Measurements from ENCODE around the gene ARHGAP44. TPM values are rescaled to one million over a fixed set of nuclear protein-coding genes. Genes with fewer than 3 reads are reported as not detected.

The ARHGAP44 gene
- total and polyA plus RNA-seq, 2 of the 4 experiments (the other 2 are of a cell fraction) = 0.54 to 1.0 TPM

DNA sequence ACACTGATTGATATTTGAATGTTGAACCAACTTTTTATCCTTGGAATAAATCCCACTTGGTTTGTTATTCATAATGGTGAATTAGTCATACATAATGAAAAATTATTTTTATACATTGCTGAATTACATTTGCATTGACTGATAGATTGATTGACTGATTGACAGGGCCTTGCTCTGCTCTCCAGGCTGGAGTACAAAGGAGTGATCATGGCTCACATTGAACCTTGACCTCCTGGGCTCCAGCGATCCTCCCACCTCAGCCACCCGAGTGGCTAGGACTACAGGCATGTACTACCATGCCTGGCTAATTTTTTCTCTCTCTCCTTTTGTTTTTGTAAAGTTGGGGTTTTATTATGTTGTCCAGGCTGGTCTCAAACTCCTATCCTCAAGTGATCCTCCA, 97.8 kb downstream of the ARHGAP44 start:
- H4K91ac ChIP-seq (ENCODE audit: insufficient read depth, low read depth, low read length) = no peak overlapping the region
- ChIA-PET POLR2A (ENCODE audit: unreplicated experiment) (no interaction called here), CTCF (no interaction called here)
- H3K27me3 ChIP-seq (ENCODE audit: control insufficient read depth, insufficient read depth, low read length) = no peaks in the 10 kb centered on the region
- intact Hi-C loops (cut with micrococcal nuclease) = no loop called here
- no peaks in the 10 kb centered on the region for H4K20me1 ChIP-seq (ENCODE audit: insufficient read depth, low read length)
- in situ Hi-C loops (cut with MboI; ENCODE audit: low sequenced_read_pairs) = no loop called here
- dilution Hi-C loops (cut with HindIII; ENCODE audit: low sequenced_read_pairs, unreplicated experiment) = no loop called here
- H3K36me3 ChIP-seq (ENCODE audit: control insufficient read depth, insufficient read depth, low read length) = no peaks in the 10 kb centered on the region
- ATAC-seq (ENCODE audit: low read depth) (no peak), DNase-seq (no peak)
- H3K27ac ChIP-seq (ENCODE audit: insufficient read depth, low read length) = no peak overlapping the region
- no peak overlapping the region for H3K23ac ChIP-seq (ENCODE audit: low read depth, low read length)
- no peak overlapping the region for H4K8ac ChIP-seq (ENCODE audit: low read depth in 2 of 2, low read length in 2 of 2)
- H3K79me1 ChIP-seq (ENCODE audit: low read depth in 1 of 2, low read length in 2 of 2) = no peaks in the 10 kb centered on the region
- H4K5ac ChIP-seq (ENCODE audit: low read depth, low read length) = no peak overlapping the region
- H2BK15ac ChIP-seq (ENCODE audit: low read depth, low read length) = no peak overlapping the region
- no peak overlapping the region for H2BK120ac ChIP-seq (ENCODE audit: low read depth, low read length)
- no peak overlapping the region for H3K18ac ChIP-seq (ENCODE audit: low read depth, low read length)
- H2BK5ac ChIP-seq (ENCODE audit: low read depth, low read length, poor library complexity, severe bottlenecking) = no peak overlapping the region
- no peak overlapping the region for H3K4me3 ChIP-seq (ENCODE audit: insufficient read depth, low read depth, low read length)
- no peak overlapping the region for H3K4ac ChIP-seq (ENCODE audit: low read depth, low read length)
- WGBS, 2 experiments (ENCODE audit: extremely low coverage in 2 of 2, insufficient read length in 1 of 2) = no CpG with 5 or more reads among the region's 2 CpGs
- H3K56ac ChIP-seq (ENCODE audit: extremely low read depth, insufficient read depth, low read length) = no peak overlapping the region
- H3K9me3 ChIP-seq (ENCODE audit: control insufficient read depth, insufficient read depth, low read length) = no peaks in the 10 kb centered on the region
- no peak overlapping the region for H3K14ac ChIP-seq (replicated peaks; ENCODE audit: low read depth, low read length)
- no peak overlapping the region for H2BK20ac ChIP-seq (ENCODE audit: low read depth, low read length)
- no TSS peak for BruUV-seq (replicated peaks)
- no peak overlapping the region for H2AK9ac ChIP-seq (replicated peaks; ENCODE audit: low read depth, low read length, poor library complexity)
- H3K9me1 ChIP-seq (ENCODE audit: insufficient read depth, low read length) = no peaks in the 10 kb centered on the region
- H3K4me1 ChIP-seq (ENCODE audit: control insufficient read depth, insufficient read depth, low read length) = no peaks in the 10 kb centered on the region
- H2AFZ ChIP-seq (replicated peaks; ENCODE audit: low read length, poor library complexity) = no peak overlapping the region
- H3K4me2 ChIP-seq (ENCODE audit: low read depth, low read length) = no peak overlapping the region
- TF ChIP-seq, protein P1, sequence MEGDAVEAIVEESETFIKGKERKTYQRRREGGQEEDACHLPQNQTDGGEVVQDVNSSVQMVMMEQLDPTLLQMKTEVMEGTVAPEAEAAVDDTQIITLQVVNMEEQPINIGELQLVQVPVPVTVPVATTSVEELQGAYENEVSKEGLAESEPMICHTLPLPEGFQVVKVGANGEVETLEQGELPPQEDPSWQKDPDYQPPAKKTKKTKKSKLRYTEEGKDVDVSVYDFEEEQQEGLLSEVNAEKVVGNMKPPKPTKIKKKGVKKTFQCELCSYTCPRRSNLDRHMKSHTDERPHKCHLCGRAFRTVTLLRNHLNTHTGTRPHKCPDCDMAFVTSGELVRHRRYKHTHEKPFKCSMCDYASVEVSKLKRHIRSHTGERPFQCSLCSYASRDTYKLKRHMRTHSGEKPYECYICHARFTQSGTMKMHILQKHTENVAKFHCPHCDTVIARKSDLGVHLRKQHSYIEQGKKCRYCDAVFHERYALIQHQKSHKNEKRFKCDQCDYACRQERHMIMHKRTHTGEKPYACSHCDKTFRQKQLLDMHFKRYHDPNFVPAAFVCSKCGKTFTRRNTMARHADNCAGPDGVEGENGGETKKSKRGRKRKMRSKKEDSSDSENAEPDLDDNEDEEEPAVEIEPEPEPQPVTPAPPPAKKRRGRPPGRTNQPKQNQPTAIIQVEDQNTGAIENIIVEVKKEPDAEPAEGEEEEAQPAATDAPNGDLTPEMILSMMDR (conservative IDR thresholded peaks at IDR 0.05; ENCODE audit: low read depth, low read length) = no peak
- TF ChIP-seq RFX5 (IDR thresholded peaks at IDR 0.05; ENCODE audit: low read depth, low read length) = no peak
- no peak for TF ChIP-seq SMC3 (IDR thresholded peaks at IDR 0.05; ENCODE audit: low read depth, low read length)
- TF ChIP-seq BHLHE40 (IDR thresholded peaks at IDR 0.05; ENCODE audit: low read depth, low read length) = no peak
- TF ChIP-seq MAZ (IDR thresholded peaks at IDR 0.05; ENCODE audit: borderline replicate concordance, low read depth, low read length) = no peak
- no peak for TF ChIP-seq CEBPB (IDR thresholded peaks at IDR 0.05; ENCODE audit: low read depth, low read length)
- TF ChIP-seq, protein P2, sequence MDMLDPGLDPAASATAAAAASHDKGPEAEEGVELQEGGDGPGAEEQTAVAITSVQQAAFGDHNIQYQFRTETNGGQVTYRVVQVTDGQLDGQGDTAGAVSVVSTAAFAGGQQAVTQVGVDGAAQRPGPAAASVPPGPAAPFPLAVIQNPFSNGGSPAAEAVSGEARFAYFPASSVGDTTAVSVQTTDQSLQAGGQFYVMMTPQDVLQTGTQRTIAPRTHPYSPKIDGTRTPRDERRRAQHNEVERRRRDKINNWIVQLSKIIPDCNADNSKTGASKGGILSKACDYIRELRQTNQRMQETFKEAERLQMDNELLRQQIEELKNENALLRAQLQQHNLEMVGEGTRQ (IDR thresholded peaks at IDR 0.05; ENCODE audit: low read depth, low read length) = no peak
- no peak for TF ChIP-seq MAFK (IDR thresholded peaks at IDR 0.05; ENCODE audit: low read depth, low read length)
- TF ChIP-seq MXI1 (IDR thresholded peaks at IDR 0.05; ENCODE audit: borderline replicate concordance, low read depth, low read length) = no peak
- TF ChIP-seq POLR2A (IDR thresholded peaks at IDR 0.05; ENCODE audit: low read depth, low read length) = no peak
- TF ChIP-seq RCOR1 (IDR thresholded peaks at IDR 0.05; ENCODE audit: insufficient replicate concordance, low read length) = no peak
- TF ChIP-seq, protein P3, sequence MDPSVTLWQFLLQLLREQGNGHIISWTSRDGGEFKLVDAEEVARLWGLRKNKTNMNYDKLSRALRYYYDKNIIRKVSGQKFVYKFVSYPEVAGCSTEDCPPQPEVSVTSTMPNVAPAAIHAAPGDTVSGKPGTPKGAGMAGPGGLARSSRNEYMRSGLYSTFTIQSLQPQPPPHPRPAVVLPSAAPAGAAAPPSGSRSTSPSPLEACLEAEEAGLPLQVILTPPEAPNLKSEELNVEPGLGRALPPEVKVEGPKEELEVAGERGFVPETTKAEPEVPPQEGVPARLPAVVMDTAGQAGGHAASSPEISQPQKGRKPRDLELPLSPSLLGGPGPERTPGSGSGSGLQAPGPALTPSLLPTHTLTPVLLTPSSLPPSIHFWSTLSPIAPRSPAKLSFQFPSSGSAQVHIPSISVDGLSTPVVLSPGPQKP (IDR thresholded peaks at IDR 0.05; ENCODE audit: borderline replicate concordance, low read depth, low read length) = no peak
- no peak for TF ChIP-seq CHD1 (IDR thresholded peaks at IDR 0.05; ENCODE audit: low read depth, low read length)
- TF ChIP-seq NFE2L2 (IDR thresholded peaks at IDR 0.05; ENCODE audit: low read depth, low read length) = no peak
- TF ChIP-seq FOS (IDR thresholded peaks at IDR 0.05; ENCODE audit: low read depth, low read length) = no peak
- no peak for TF ChIP-seq RAD21 (IDR thresholded peaks at IDR 0.05; ENCODE audit: low read length)
- no peak overlapping the region for H3K9ac ChIP-seq (ENCODE audit: low read depth, low read length)
- no peak overlapping the region for H2AK5ac ChIP-seq (ENCODE audit: low read depth, low read length)

Measured in IMR-90 (cell line).